HEK293 (cell line): ENCODE results near the gene TNS1.

Source experiments
- CTCF ChIA-PET: fragments of 350-600 bp; formaldehyde crosslinking; extraction: SDS; loops from one replicate; lab custom pipeline; 2021; ENCODE audit warnings: antibody characterized with exemption; lab: Yijun Ruan, JAX
- POLR2A ChIA-PET: fragments of 300-600 bp; formaldehyde crosslinking; extraction: SDS; loops from one replicate; lab custom pipeline; 2020; ENCODE audit warnings: antibody characterized with exemption, inconsistent platforms; lab: Yijun Ruan, JAX
- H3K27ac ChIP-seq: fragments of 200-500 bp; sonication (Bioruptor generic); 2 replicates; pipeline ENCODE4 v1.5.1; 2014; ENCODE audit warnings: low read depth, low read length, control low read depth, inconsistent platforms; ENCODE audit errors: extremely low read depth
- H3K36me3 ChIP-seq, 2 experiments: fragments of 200-500 bp in 1 of 2; sonication (Bioruptor generic) in 1 of 2; 1 replicate in 1 of 2; 2 replicates in 1 of 2; pipeline ENCODE4 v1.5.1; 2014 to 2017; ENCODE audit warnings: inconsistent platforms in 2 of 2, low read length in 2 of 2; ENCODE audit not compliant: control insufficient read depth in 2 of 2, insufficient read depth in 1 of 2
- H3K4me1 ChIP-seq: fragments of 200-500 bp; sonication (Bioruptor generic); 2 replicates; pipeline ENCODE4 v1.5.1; 2014; ENCODE audit warnings: mild to moderate bottlenecking, low read length, inconsistent platforms; ENCODE audit not compliant: control insufficient read depth, insufficient read depth
- H3K4me3 ChIP-seq: 2 replicates; pipeline ENCODE4 v1.5.1; 2011; ENCODE audit warnings: low read depth, mild to moderate bottlenecking, control low read depth, low read length, moderate library complexity
- H3K9me3 ChIP-seq: fragments of 200-500 bp; sonication (Bioruptor generic); 2 replicates; pipeline ENCODE4 v1.5.1; 2014; ENCODE audit warnings: low read depth, low read length, inconsistent platforms; ENCODE audit not compliant: control insufficient read depth, insufficient read depth
- KLF8 ChIP-seq: fragments of 450-650 bp; formaldehyde crosslinking; IDR thresholded peaks from 2 replicates; pipeline ENCODE4 v1.5.1; 2016; ENCODE audit warnings: missing biosample characterization, missing genetic modification characterization
- ZBTB17 ChIP-seq: fragments of 450-650 bp; formaldehyde crosslinking; IDR thresholded peaks from 2 replicates; pipeline ENCODE4 v1.5.1; 2016; ENCODE audit warnings: missing biosample characterization, missing genetic modification characterization
- ZNF112 ChIP-seq: fragments of 450-650 bp; formaldehyde crosslinking; IDR thresholded peaks from 2 replicates; pipeline ENCODE4 v1.5.0; 2017; ENCODE audit warnings: missing biosample characterization, missing genetic modification characterization
- ZNF19 ChIP-seq: fragments of 450-650 bp; formaldehyde crosslinking; IDR thresholded peaks from 2 replicates; pipeline ENCODE4; 2016; ENCODE audit warnings: missing biosample characterization, missing genetic modification characterization, low read depth
- ZNF223 ChIP-seq: fragments of 450-650 bp; formaldehyde crosslinking; IDR thresholded peaks from 2 replicates; pipeline ENCODE4 v1.5.1; 2016; ENCODE audit warnings: missing biosample characterization, missing genetic modification characterization
- ZNF335 ChIP-seq: fragments of 450-650 bp; formaldehyde crosslinking; conservative IDR thresholded peaks from 2 replicates; pipeline ENCODE4 v1.5.1; 2016; ENCODE audit warnings: missing biosample characterization, missing genetic modification characterization
- ZNF391 ChIP-seq: fragments of 450-650 bp; formaldehyde crosslinking; IDR thresholded peaks from 2 replicates; pipeline ENCODE4 v1.5.1; 2016; ENCODE audit warnings: low read depth, missing biosample characterization, missing genetic modification characterization, borderline replicate concordance
- ZNF560 ChIP-seq: fragments of 450-650 bp; formaldehyde crosslinking; IDR thresholded peaks from 2 replicates; pipeline ENCODE4 v1.5.1; 2017; ENCODE audit warnings: missing biosample characterization, missing genetic modification characterization, borderline replicate concordance
- ZNF585B ChIP-seq: fragments of 450-650 bp; formaldehyde crosslinking; IDR thresholded peaks from 2 replicates; pipeline ENCODE4 v1.5.1; 2016; ENCODE audit warnings: missing biosample characterization, missing genetic modification characterization
- ZNF670 ChIP-seq: fragments of 450-650 bp; formaldehyde crosslinking; IDR thresholded peaks from 2 replicates; pipeline ENCODE4 v1.5.1; 2016; ENCODE audit warnings: missing biosample characterization, missing genetic modification characterization, low read depth
- ZNF707 ChIP-seq: fragments of 450-650 bp; formaldehyde crosslinking; IDR thresholded peaks from 2 replicates; pipeline ENCODE4 v1.5.1; 2016; ENCODE audit warnings: missing biosample characterization, missing genetic modification characterization
- ZSCAN23 ChIP-seq: fragments of 450-650 bp; formaldehyde crosslinking; IDR thresholded peaks from 2 replicates; pipeline ENCODE4 v1.5.1; 2016; ENCODE audit warnings: missing biosample characterization, missing genetic modification characterization
- TF ChIP-seq, protein P1 (sequence below): fragments of 450-650 bp; formaldehyde crosslinking; IDR thresholded peaks from 2 replicates; pipeline ENCODE4 v1.5.1; 2017; ENCODE audit warnings: missing biosample characterization, missing genetic modification characterization
- TF ChIP-seq, protein P2 (sequence below): fragments of 450-650 bp; formaldehyde crosslinking; IDR thresholded peaks from 2 replicates; pipeline ENCODE4 v1.5.1; 2016; ENCODE audit warnings: missing biosample characterization, missing genetic modification characterization
- TF ChIP-seq, protein P3 (sequence below): fragments of 450-650 bp; formaldehyde crosslinking; IDR thresholded peaks from 2 replicates; pipeline ENCODE4 v1.5.1; 2016; ENCODE audit warnings: missing biosample characterization, missing genetic modification characterization
- TF ChIP-seq, protein P4 (sequence below): fragments of 450-650 bp; formaldehyde crosslinking; IDR thresholded peaks from 2 replicates; pipeline ENCODE4 v1.5.1; 2016; ENCODE audit warnings: missing biosample characterization, missing genetic modification characterization

TNS1 gene

DNA sequence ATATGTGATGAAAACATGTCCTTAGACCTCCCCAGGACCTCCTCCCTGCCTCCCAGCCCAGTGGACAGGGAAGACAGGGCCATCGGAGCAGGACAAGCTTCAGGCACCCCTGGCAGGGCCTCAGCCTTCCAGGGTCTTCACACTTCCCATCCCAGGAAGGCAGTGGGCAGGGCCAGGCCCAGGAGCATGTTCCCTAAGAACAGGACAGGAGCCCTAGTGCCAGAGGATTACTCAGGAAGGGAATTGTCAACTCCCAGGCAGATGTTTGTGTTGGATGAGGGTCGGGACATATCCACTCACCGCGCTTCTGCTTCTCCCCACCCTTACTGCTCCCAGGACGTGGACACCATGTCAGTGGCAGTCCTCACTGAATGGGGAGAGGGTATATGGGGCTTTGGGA is 138.9 kb downstream of the TNS1 start:
- ChIA-PET CTCF (interaction anchor here (2.0 to 3.2 kb wide), 2 partner anchors 23 kb away, joined by 10 to 13 read pairs; no protein-coding TSS in a partner anchor), POLR2A (no interaction called here)
- H3K4me3 ChIP-seq: no peak overlapping the region
- H3K4me1 ChIP-seq: no peaks in the 10 kb centered on the region
- H3K27ac ChIP-seq: no peak overlapping the region
- no peaks in the 10 kb centered on the region for H3K36me3 ChIP-seq
- TF ChIP-seq ZNF335 (tag by site-specific recombination) (no peak), ZBTB17 (tag by site-specific recombination) (no peak)
- no peaks in the 10 kb centered on the region for H3K9me3 ChIP-seq

DNA sequence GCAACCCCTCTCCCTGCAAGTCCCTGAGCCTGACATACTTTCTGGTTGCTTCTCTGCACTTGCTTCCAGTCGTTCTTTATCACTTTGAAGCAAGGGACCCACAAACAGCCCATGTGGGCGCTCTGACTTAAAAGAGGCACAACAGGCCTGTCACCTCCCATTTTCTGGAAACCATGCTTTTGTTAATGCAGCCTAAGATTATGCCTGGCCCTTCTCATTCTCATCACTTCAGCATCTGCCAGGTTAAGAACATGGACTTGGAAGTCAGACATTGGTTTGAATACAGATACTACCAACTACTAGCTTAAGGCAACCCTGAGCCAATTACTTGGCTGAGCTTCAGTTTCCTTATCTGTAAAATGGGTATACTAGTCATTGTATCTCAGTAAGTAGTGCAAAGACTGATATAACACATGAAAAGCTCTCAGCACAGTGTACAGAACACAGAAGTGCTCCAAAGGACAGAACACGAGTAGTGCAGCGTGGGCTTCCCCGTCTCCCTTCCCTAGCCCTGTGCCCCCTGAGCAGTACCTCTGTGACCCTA is 141.4 kb downstream of the TNS1 start:
- Histone ChIP-seq H3K36me3 (no peaks in the 10 kb centered on the region), H3K27ac (no peak overlapping the region), H3K4me3 (no peak overlapping the region), H3K4me1 (no peaks in the 10 kb centered on the region)
- POLR2A ChIA-PET: no interaction called here
- CTCF ChIA-PET: interaction anchor here (0.8 to 3.2 kb wide), 2 partner anchors 9 to 26 kb away, joined by 3 to 13 read pairs; no protein-coding TSS in a partner anchor
- TF ChIP-seq, protein P1, sequence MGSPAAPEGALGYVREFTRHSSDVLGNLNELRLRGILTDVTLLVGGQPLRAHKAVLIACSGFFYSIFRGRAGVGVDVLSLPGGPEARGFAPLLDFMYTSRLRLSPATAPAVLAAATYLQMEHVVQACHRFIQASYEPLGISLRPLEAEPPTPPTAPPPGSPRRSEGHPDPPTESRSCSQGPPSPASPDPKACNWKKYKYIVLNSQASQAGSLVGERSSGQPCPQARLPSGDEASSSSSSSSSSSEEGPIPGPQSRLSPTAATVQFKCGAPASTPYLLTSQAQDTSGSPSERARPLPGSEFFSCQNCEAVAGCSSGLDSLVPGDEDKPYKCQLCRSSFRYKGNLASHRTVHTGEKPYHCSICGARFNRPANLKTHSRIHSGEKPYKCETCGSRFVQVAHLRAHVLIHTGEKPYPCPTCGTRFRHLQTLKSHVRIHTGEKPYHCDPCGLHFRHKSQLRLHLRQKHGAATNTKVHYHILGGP (tag by site-specific recombination): no peak
- TF ChIP-seq ZNF112 (tag by site-specific recombination) (no peak), ZNF19 (tag by site-specific recombination) (no peak), KLF8 (tag by site-specific recombination) (no peak), ZNF391 (tag by site-specific recombination) (no peak), ZNF560 (tag by site-specific recombination) (no peak), ZNF670 (no peak), ZNF223 (tag by site-specific recombination) (no peak), ZNF707 (tag by site-specific recombination) (no peak), ZSCAN23 (tag by site-specific recombination) (no peak), ZNF585B (tag by site-specific recombination) (no peak)
- TF ChIP-seq, protein P2, sequence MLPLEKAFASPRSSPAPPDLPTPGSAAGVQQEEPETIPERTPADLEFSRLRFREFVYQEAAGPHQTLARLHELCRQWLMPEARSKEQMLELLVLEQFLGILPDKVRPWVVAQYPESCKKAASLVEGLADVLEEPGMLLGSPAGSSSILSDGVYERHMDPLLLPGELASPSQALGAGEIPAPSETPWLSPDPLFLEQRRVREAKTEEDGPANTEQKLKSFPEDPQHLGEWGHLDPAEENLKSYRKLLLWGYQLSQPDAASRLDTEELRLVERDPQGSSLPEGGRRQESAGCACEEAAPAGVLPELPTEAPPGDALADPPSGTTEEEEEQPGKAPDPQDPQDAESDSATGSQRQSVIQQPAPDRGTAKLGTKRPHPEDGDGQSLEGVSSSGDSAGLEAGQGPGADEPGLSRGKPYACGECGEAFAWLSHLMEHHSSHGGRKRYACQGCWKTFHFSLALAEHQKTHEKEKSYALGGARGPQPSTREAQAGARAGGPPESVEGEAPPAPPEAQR (tag by site-specific recombination): no peak
- TF ChIP-seq, protein P3, sequence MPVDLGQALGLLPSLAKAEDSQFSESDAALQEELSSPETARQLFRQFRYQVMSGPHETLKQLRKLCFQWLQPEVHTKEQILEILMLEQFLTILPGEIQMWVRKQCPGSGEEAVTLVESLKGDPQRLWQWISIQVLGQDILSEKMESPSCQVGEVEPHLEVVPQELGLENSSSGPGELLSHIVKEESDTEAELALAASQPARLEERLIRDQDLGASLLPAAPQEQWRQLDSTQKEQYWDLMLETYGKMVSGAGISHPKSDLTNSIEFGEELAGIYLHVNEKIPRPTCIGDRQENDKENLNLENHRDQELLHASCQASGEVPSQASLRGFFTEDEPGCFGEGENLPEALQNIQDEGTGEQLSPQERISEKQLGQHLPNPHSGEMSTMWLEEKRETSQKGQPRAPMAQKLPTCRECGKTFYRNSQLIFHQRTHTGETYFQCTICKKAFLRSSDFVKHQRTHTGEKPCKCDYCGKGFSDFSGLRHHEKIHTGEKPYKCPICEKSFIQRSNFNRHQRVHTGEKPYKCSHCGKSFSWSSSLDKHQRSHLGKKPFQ (tag by site-specific recombination): no peak
- TF ChIP-seq, protein P4, sequence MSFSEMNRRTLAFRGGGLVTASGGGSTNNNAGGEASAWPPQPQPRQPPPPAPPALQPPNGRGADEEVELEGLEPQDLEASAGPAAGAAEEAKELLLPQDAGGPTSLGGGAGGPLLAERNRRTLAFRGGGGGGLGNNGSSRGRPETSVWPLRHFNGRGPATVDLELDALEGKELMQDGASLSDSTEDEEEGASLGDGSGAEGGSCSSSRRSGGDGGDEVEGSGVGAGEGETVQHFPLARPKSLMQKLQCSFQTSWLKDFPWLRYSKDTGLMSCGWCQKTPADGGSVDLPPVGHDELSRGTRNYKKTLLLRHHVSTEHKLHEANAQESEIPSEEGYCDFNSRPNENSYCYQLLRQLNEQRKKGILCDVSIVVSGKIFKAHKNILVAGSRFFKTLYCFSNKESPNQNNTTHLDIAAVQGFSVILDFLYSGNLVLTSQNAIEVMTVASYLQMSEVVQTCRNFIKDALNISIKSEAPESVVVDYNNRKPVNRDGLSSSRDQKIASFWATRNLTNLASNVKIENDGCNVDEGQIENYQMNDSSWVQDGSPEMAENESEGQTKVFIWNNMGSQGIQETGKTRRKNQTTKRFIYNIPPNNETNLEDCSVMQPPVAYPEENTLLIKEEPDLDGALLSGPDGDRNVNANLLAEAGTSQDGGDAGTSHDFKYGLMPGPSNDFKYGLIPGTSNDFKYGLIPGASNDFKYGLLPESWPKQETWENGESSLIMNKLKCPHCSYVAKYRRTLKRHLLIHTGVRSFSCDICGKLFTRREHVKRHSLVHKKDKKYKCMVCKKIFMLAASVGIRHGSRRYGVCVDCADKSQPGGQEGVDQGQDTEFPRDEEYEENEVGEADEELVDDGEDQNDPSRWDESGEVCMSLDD: no peak
- TF ChIP-seq, all 188 proteins: peak for 0
- H3K9me3 ChIP-seq: no peaks in the 10 kb centered on the region
